Hepatocyte (in vitro differentiated cells): ENCODE data around the gene RPAP3. TPM values are rescaled to one million over a fixed set of nuclear protein-coding genes. Genes with fewer than 3 reads are reported as not detected.

Source experiments
- DNase-seq: peaks from one replicate; pipeline ENCODE4 v3.0.0-alpha.2; 2016; ENCODE audit warnings: low spot score
- H2AFZ ChIP-seq: fragments of 200-600 bp; sonication (generic); 2 replicates; pipeline ENCODE4 v1.6.0; 2016; ENCODE audit warnings: antibody characterized with exemption, mild to moderate bottlenecking
- H3K27ac ChIP-seq: fragments of 200-600 bp; sonication (generic); 2 replicates; pipeline ENCODE4 v1.5.1; 2016; ENCODE audit warnings: mild to moderate bottlenecking
- H3K27me3 ChIP-seq: fragments of 200-600 bp; sonication (generic); 2 replicates; pipeline ENCODE4 v1.6.1; 2016
- H3K36me3 ChIP-seq: fragments of 200-600 bp; sonication (generic); replicated peaks from 2 replicates; pipeline ENCODE4 v1.5.1; 2016; ENCODE audit warnings: low read depth; ENCODE audit not compliant: insufficient read depth
- H3K4me1 ChIP-seq: fragments of 200-600 bp; sonication (generic); 2 replicates; pipeline ENCODE4 v1.5.1; 2016; ENCODE audit warnings: mild to moderate bottlenecking, moderate library complexity; ENCODE audit not compliant: insufficient read depth
- H3K4me2 ChIP-seq: fragments of 200-600 bp; sonication (generic); 2 replicates; pipeline ENCODE4 v1.6.0; 2016
- H3K4me3 ChIP-seq: fragments of 200-600 bp; sonication (generic); 2 replicates; pipeline ENCODE4 v1.5.1; 2016; ENCODE audit warnings: mild to moderate bottlenecking
- H3K79me2 ChIP-seq: fragments of 200-600 bp; sonication (generic); 2 replicates; pipeline ENCODE4 v1.6.0; 2017; ENCODE audit warnings: mild to moderate bottlenecking
- H3K9me2 ChIP-seq: fragments of 200-600 bp; sonication (generic); replicated peaks from 2 replicates; pipeline ENCODE4 v1.6.0; 2017; ENCODE audit warnings: mild to moderate bottlenecking; ENCODE audit not compliant: insufficient read depth
- H3K9me3 ChIP-seq: fragments of 200-600 bp; sonication (generic); 2 replicates; pipeline ENCODE4 v1.5.1; 2016; ENCODE audit warnings: low read depth, mild to moderate bottlenecking
- H4K20me1 ChIP-seq: fragments of 200-600 bp; sonication (generic); 2 replicates; pipeline ENCODE4 v1.6.0; 2016; ENCODE audit warnings: mild to moderate bottlenecking; ENCODE audit not compliant: insufficient read depth, poor library complexity, severe bottlenecking
- CTCF ChIP-seq: fragments of 200-600 bp; sonication (generic); IDR thresholded peaks from 2 replicates; pipeline ENCODE4 v1.5.1; 2016; ENCODE audit warnings: antibody characterized with exemption, mild to moderate bottlenecking; ENCODE audit not compliant: poor library complexity
- EZH2 ChIP-seq: fragments of 200-600 bp; sonication (generic); IDR thresholded peaks from 2 replicates; pipeline ENCODE4 v1.6.1; 2016; ENCODE audit warnings: antibody characterized with exemption, mild to moderate bottlenecking, borderline replicate concordance
- EZH2phosphoT487 ChIP-seq: fragments of 200-600 bp; sonication (generic); IDR thresholded peaks from one replicate; pipeline ENCODE4 v1.6.1; 2018; ENCODE audit warnings: antibody characterized with exemption, mild to moderate bottlenecking, low read depth, moderate library complexity; ENCODE audit not compliant: unreplicated experiment, severe bottlenecking
- WGBS: methylation state at CpG from one replicate; pipeline ENCODE4 v1.1.6; 2016; ENCODE audit warnings: low lambda C conversion rate; ENCODE audit errors: missing lambda C conversion rate; 5-methylcytosine and 5-hydroxymethylcytosine counted together
- polyA plus RNA-seq: library from polyadenylated mRNA; unstranded; fragments of >200 nt; fragmentation: Nextera tagmentation; extraction: Ambion mirVana; gene quantifications from 2 replicates; pipeline ENCODE4 v1.2.1, GENCODE V29; 2016
- total RNA-seq: library from RNA; depleted of rRNA; stranded (reverse); fragments of >200 nt; gene quantifications from 2 replicates; pipeline ENCODE4 v1.2.3, GENCODE V29; 2014

RPAP3 gene
- total and polyA plus RNA-seq, 2 experiments from 2014 or later, result 21.7 to 23.4 TPM

GRCh38 chr12:47698055-47698454 is 7.8 kb downstream of the RPAP3 start:
- WGBS, result 92% methylated on average over 4 of the region's 4 CpGs
- Histone ChIP-seq H3K27ac (no peak overlapping the region), H3K4me1 (no peaks in the 10 kb centered on the region), H4K20me1 (no peaks in the 10 kb centered on the region), H3K27me3 (no peaks in the 10 kb centered on the region), H3K36me3 (no peaks in the 10 kb centered on the region), H3K9me2 (no peaks in the 10 kb centered on the region), H3K79me2 (peaks cover 29% of the 10 kb centered on the region), H3K4me3 (no peak overlapping the region), H2AFZ (no peak overlapping the region), H3K4me2 (peak overlapping the region; percentile 29), H3K9me3 (no peaks in the 10 kb centered on the region)
- DNase-seq, result no peak
- TF ChIP-seq EZH2, result no peak
- TF ChIP-seq EZH2phosphoT487, result no peak
- TF ChIP-seq CTCF, result no peak

DNA sequence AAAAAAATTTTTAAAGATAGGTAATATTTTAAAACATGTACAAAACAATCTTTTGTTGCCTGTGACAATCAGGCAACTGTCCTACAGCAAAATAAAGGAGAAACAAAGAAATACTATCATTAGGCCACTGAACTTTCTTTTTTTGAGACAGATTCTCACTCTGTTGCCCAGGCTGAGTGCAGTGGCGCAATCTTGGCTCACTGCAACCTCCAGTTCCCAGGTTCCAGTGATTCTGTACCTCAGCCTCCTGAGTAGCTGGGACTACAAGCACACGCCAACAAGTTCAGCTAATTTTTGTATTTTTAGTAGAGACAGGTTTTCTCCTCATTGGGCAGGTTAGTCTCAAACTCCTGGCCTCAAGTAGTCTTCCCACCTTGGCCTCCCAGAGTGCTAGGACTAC is 16.6 kb downstream of the RPAP3 start:
- WGBS, result 92% methylated on average over 2 of the region's 2 CpGs
- H2AFZ ChIP-seq, result no peak overlapping the region
- H3K4me3 ChIP-seq, result no peak overlapping the region
- no peaks in the 10 kb centered on the region for H3K27me3 ChIP-seq
- no peaks in the 10 kb centered on the region for H3K9me2 ChIP-seq
- H3K4me2 ChIP-seq, result no peak overlapping the region
- no peak overlapping the region for H3K27ac ChIP-seq
- no peaks in the 10 kb centered on the region for H3K36me3 ChIP-seq
- no peaks in the 10 kb centered on the region for H3K9me3 ChIP-seq
- no peak for DNase-seq
- H3K79me2 ChIP-seq, result no peaks in the 10 kb centered on the region
- H3K4me1 ChIP-seq, result no peaks in the 10 kb centered on the region
- no peaks in the 10 kb centered on the region for H4K20me1 ChIP-seq
- TF ChIP-seq CTCF, result no peak

- Histone ChIP-seq H3K9me3 (no peaks in the 10 kb centered on the region), H3K4me3 (no peak overlapping the region), H3K27ac (no peak overlapping the region), H3K4me2 (no peak overlapping the region), H4K20me1 (no peaks in the 10 kb centered on the region), H3K36me3 (no peaks in the 10 kb centered on the region), H3K79me2 (no peaks in the 10 kb centered on the region), H3K9me2 (no peaks in the 10 kb centered on the region), H3K27me3 (no peaks in the 10 kb centered on the region), H3K4me1 (no peaks in the 10 kb centered on the region), H2AFZ (no peak overlapping the region)
- TF ChIP-seq EZH2 (no peak), EZH2phosphoT487 (no peak), CTCF (no peak)
- no peak for DNase-seq
- WGBS, result 75% methylated on average over 3 of the region's 3 CpGs
Observed at GRCh38 chr12:47687636-47688035, 18.2 kb downstream of the RPAP3 start.

- TF ChIP-seq EZH2phosphoT487 (no peak), CTCF (peak; percentile 82)
- Histone ChIP-seq H3K79me2 (no peaks in the 10 kb centered on the region), H3K27me3 (no peaks in the 10 kb centered on the region), H3K4me1 (no peaks in the 10 kb centered on the region), H4K20me1 (no peaks in the 10 kb centered on the region), H3K9me2 (no peaks in the 10 kb centered on the region), H3K4me3 (no peak overlapping the region), H3K36me3 (no peaks in the 10 kb centered on the region), H3K27ac (no peak overlapping the region), H3K9me3 (no peaks in the 10 kb centered on the region), H2AFZ (no peak overlapping the region), H3K4me2 (no peak overlapping the region)
- WGBS, result 77% methylated on average over 4 of the region's 4 CpGs
- peak; percentile 64 for DNase-seq
Observed at GRCh38 chr12:47686645-47687240, 19.1 kb downstream of the RPAP3 start.
